ENCODE results near the gene PPM1F.
"Not testable (repeated sequence)": the region's sequence is repeated elsewhere in the genome, so short reads cannot be mapped to it uniquely, and the experiment has no call there.

PPM1F gene

DNA sequence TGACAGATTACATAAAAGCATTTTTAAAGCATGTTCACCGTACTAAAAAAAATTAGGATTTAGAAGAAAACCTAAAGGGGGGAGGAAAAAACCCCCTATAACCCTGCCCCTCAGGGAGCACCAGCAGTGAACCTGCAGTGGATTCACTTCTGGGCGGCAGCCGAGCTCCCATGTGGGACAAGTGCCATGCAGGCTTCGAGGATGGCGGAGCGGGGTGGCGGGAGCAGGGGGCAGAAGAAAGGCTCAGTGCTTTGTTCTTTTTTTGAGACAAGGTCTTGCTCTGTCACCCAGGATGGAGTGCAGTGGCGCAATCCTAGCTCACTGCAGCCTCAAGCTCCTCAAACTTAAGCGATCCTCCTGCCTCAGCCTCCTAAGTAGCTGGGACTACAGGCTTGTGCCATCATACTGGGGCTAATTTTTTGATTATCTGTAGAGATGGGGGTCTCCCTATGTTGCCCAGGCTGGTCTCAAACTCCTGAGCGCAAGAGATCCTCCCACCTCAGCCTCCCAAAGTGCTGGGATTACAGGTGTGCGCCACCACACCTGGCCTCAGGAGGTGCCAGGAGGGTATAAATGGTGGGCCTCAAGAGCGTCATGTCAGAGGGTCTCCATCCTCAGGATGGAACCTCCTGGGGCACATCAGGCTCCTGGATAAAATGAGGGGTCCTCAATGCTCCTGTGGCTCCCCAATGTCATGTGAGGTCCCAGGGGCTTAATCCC lies 34.0 kb downstream of the PPM1F start:
- DNase-seq: no peak

DNA sequence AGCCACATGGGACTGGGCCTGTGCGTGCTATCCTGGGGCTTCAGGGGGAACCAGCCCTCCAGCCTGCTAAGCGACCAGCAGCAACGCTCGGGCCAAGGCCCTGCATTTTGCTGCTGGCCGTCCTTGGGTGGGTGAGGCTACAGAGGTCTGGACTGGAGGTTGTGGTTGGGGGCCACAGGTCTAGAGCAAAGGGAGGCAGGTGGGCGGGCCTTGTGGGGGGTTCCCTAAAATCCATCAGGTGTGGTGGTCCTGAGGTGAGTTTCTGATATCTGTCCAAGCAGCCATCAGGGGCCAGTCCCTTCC lies 34.7 kb downstream of the PPM1F start:
- no peak for DNase-seq

DNA sequence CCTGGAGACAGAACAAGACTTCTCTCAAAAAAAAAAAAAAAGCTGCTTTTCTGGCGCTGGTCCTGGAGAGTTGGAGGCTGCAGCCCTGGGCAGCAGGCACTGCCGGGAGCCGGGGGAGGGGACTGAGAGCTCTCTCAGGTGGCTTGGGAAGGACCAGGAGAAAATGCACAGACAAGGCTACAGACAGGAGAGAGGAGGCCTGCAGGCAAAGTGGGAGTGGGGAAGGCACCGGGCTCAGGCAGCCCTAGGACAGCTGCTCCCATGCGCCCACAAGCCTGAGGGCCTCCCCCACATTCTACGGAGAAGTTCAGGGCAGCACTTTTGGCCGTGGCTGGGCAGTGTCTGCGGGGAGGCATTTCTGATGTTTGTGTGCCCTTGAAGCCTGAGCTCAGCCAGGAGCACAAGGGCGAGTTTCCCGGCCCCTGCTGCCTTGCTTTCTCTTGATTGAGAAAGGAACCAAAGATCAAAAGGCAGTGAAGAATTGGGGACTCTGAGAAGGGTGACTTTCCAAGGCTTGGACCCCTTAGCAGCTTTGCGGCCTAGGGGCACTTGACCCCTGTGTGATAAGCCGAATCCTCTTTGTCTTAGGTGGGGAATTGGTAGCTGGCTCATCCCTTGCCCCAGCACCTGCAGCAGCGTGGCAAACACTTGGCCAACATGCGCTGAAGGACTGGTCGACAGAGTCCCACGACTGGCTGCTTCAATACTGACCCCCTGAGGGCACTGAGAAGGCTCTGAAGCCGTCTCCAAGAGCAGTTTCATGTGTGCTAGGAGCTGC lies 35.3 kb downstream of the PPM1F start:
- DNase-seq: no peak

DNA sequence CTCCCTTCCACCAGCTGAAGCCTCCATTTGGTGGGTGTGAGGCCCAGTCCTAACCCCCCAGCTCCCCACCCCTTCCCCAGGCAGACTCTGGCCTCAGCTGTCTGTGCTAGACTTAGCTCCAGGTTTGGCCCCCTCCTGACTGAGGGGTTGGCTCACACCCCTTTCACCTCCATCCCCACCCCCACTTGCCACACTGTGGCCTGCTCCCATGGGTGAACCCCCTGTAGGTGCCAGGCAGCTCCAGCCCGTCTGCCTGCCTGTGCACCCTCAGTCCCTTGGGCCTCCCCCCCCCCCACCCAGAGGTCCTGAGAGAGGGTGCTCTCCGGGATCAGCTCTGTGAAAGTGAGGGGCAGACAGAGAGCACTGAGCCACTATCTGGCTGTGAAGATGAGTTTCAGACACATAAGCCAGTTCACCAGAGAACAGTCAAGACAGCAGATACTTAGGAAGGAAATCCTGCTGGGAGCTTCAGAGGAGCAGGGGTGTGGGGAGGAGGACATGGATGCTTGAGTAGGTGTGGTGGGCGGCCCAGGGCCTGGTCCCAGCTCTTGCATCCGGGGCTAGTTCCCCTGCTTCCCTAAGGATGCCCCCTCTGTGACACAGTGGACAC lies 36.2 kb downstream of the PPM1F start:
- DNase-seq: no peak

DNA sequence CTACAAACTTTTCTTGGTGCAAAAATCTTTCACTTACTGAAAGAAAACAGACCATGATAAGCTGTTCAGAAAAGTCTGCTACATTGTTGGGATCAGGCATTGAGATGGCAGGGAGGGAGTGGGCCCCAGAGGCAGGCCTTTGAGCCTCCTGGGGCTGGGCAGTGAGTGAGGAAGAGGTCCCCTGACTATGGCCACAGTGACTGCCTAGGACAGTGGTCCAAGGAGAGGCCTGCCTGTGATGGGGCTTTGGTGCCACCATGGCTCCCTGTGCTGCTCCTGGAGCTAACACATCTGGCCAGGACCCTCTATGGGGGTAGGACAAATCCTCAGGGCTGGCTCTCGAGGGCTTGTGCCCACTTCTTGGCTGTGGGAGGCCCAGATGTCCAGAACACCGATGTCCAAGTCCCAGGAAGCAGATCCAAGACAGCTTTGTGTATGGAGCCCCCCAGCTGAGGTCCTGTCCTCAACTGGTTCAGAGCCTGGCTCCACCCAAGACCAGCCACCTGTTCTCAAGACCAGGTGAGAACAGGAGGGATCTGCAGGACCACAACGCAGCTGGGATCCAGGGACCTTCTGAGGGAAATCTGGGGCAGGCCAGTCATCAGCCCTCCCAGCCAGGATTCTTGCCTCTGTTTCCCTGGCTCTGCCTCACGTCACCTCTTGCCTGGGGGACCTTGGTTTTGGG lies 36.9 kb downstream of the PPM1F start:
- DNase-seq: no peak

DNA sequence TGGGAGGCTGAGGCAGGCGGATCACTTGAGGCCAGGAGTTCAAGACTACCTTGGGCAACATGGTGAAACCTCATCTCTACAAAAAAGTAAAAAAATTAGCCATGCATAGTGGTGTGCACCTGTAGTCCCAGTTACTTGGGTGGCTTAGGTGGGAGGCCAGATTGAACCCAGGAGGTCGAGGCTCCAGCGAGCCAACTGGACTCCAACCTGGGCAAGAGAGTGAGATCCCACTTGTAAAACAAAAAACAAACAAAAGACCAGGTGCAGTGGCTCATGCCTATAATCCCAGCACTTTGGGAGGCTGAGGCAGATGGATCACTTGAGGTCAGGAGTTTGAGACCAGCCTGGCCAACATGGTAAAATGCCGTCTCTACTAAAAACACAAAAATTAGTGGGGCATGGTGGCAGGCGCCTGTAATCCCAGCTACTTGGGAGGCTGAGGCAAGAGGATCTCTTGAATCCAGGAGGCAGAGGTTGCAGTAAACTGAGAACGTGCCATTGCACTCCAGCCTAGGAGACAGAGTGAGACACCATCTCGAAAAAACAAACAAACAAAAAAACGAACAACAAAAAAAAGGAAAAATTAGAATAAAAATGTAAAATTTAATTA lies 38.5 kb downstream of the PPM1F start:
- DNase-seq: not testable (repeated sequence)

DNA sequence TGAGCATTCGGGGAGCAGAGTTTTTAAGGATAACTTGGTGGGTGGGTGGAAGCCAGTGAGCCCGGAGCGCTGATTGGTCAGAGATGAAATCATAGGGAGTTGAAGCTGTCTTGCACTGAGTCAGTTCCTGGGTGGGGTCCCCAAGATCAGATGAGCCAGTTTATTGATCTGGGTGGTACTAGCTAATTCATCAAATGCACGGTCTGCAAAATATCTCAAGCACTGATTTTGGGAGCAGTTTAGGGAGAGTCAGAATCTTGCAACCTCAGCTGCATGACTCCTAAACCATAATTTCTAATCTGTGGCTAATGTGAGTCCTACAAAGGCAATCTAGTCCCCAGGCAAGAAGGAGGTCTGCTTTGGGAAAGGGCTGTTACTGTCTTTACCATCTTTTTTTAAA lies 42.3 kb downstream of the PPM1F start:
- DNase-seq: not testable (repeated sequence)

DNA sequence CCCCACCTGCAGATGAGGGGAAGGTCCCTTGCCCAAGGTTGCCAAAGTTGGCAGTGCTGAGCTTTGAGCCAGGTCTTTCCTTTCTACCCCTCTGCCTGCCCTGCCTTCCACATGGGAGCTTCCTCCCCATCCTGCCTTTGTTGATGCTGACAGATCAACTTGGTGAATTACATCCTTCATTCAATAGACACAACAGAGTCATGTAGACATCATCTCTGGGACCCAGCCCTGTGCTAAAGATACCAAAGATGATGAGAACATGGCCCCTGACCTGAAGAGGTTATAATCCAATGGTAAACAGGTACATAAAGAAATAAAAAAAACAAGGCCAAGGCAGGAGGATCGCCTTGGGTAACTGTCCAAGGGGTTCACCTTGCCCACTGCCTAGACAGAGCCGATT lies 42.8 kb downstream of the PPM1F start:
- no peak for DNase-seq

DNA sequence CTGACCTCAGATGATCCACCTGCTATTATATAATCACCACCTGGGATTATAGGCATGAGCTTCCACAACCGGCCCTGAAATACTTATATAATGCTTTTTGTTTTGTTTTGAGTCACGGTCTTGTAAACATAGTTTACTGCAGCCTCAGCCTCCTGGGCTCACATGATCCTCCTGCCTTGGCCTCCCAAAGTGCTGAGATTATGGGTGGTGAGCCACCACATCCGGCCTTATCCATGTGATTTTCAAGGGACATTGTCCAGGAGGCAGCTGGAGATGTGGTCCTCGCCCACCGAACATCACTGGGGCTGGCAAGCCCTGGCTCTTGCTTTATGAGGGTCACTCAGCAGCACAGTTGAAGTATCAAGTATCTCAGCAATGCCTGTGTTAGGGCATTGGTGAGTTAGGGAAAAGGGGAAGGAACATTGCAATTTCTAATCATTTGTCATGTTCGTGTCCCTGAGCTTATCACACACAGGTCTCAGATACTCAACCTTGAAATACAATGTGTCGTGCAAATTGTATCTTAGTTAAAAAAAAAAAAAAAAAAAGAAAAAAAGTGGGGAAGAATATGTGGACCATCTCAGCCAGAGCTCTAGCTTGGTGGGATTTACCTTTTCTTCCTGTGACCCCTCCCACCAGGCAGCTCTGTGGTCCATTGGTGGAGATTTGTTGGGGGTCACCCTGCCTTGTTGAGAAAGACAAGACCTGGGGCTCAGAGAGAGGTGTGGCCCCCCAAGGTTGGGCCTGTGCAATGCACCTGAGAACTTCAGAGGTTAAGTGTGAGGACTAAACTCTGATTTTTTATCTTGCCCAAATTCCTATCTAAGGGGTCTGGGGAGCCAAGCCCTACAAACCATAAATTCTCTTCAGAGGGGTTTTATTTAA lies 44.8 kb downstream of the PPM1F start:
- DNase-seq: no peak

DNA sequence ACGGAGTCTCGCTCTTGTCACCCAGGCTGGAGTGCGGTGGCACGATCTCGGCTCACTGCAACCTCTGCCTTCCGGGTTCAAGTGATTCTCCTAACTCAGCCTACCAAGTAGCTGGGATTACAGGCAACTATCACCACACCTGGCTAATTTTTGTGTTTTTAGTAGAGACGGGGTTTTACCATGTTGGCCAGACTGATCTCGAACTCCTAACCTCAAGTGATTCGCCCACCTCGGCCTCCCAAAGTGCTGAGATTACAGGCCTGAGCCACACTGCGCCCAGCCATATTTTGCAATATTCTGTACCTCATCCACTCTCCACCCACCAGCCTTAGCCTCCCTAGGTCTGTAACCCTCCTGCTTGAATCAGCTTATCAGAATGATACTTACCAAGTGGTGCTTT lies 47.4 kb downstream of the PPM1F start:
- not testable (repeated sequence) for DNase-seq

DNA sequence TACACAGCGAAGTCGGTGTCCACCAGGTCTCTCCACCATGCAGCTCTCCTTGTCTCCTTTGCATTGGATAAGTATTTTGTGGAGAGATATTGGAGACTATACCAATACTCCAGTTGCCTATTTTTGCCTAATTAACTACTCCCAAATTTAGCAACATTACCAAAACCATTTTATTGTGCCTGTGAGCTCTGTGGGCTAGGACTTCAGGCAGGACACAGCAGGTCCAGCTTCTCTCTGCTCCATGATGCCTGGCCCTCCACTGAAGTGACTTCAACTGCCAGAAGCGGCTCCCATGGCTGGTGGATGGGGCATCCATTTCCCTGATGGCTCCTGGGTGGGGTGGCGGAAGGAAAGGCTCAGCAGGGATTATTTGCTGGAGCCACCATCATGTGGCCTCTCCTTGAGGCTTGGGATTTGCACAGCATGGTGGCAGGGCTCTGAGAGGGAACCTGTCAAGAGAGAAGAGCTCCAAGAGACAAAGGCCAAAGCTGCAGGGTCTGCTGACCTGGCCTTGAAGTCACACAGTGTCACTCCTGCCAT lies 48.3 kb downstream of the PPM1F start:
- DNase-seq: no peak

DNA sequence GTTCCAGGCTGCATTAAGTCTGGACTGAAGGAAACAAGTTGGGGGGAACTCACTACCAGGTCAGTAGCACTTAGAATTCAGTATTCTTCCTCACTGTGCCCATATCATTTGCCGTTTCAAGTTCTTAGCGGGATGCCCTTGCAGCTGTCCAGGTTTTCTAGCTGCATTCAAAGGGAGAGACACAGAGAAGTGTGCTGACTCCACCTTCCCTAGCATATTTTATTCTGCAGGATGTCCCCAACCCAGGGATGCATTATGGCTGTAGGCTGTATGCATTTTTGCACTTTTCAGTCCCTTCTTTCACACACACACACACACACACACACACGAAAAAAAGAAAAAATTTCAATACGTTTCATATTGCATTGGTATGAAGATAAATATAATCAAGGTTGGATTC lies 49.4 kb downstream of the PPM1F start:
- DNase-seq: no peak

DNA sequence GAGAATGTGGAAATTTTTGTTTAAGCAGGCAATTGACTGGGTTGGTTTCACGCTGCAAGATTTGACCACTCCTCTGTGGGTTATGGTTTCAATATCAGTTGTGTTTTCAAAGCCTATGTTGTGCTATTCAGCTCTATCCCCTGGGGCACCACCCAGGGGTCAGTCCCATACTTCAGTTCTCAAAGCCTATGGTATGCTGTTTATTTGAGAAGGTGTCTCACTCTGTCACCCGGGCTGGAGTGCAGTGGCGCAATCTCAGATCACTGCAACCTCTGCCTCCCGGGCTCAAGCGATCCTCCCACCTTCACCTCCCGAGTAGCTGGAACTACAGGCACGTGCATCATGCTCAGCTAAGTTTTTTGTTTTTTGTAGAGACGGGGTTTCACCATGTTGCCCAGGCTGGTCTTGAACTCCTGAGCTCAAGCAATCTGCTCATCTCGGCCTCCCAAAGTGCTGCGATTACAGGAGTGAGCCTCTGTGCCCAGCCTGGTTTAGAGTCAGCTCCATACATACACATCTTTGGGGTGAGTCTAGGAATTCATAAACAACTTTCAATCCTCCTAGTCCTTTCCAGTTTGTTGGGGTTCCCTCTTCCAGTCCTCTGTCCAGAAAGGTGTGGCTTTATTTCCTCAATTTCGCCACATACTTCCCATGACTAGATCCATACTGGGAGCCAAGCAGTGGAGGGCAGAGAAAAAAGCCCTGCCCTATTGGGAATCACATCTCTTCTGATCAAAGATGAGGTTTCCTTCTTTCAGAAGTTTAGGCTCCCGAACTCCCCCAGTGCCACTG lies 50.2 kb downstream of the PPM1F start:
- no peak for DNase-seq

DNA sequence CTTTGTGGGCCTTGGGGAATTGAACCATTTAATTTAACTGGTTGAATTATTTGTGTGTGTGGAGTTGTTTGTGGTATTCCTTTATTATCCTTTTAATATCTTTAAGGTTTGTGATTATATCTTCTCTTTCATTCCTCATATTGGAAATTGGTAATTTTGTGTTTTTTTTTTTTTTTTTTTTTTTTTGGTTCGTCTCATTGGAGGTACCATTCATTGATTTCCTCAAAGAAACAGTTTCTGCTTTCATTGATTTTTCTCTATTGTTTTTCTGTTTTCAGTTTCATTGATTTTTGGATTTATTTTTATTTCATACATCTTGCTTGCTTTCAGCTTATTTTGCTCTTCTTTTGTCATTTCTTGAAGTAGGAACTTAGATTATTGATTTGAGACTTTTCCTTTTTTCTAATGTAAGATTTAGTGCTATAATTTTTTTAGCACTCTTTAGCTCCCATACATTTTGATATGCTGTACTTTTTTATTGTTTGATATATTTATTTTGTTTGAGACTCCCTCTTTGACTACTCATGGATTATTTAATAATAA lies 54.2 kb downstream of the PPM1F start:
- no peak for DNase-seq

DNA sequence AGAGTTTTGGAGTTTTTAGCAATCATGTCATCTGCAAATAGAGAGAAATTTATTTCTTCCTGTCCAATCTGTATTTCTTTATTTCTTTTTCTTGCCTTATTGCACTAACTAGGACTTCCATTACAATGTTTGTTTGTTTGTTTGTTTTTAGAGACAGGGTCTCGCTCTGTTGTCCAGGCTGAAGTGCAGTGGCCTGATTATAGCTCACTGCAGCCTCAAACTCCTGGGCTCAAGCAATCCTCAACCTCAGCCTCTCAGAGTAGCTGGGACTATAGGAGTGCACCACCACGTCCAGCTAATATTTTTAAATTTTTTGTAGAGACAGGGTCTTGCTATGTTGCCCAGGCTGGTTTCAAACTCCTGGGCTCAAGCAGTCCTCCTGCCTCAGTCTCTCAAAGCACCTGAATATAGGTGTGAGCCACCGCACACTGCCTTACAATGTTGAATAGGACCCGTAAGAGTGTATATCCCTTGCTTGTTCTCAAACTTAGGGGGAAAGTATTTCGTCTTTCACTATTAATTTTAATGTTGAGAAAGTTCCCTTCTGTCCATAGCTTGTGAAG lies 55.6 kb downstream of the PPM1F start:
- no peak for DNase-seq

DNA sequence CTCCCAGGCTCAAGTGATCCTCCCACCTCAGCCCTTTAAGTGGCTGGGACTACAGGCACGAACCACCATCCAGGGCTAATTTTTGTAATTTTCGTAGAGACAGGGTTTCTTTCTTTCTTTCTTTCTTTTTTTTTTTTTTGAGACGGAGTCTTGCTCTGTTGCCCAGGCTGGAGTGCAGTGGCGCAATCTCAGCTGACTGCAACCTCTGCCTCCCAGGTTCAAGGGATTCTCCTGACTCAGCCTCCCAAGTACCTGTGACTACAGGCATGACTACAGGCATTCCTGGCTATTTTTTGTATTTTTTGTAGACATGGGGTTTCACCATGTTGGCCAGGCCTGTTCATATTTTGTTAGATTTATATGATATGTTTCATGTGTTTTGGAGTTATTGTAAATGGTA lies 56.4 kb downstream of the PPM1F start:
- DNase-seq: not testable (repeated sequence)

DNA sequence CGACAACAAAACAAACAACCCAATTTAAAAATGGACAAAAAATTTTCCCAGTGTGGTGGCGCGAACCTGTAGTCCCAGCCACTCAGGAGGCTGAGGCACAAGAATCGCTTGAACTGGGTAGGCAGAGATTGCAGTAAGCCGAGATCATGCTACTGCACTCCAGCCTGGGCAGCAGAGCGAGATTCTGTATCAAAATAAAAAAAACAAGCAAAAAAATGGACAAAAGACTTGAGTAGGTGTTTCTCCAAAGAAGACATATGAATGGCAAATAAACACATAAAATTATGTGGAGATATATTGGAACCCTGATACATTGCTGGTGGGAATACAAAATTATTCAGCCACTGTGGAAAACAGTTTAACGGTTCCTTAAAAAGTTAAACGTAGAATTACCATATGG lies 57.8 kb downstream of the PPM1F start:
- DNase-seq: no peak

DNA sequence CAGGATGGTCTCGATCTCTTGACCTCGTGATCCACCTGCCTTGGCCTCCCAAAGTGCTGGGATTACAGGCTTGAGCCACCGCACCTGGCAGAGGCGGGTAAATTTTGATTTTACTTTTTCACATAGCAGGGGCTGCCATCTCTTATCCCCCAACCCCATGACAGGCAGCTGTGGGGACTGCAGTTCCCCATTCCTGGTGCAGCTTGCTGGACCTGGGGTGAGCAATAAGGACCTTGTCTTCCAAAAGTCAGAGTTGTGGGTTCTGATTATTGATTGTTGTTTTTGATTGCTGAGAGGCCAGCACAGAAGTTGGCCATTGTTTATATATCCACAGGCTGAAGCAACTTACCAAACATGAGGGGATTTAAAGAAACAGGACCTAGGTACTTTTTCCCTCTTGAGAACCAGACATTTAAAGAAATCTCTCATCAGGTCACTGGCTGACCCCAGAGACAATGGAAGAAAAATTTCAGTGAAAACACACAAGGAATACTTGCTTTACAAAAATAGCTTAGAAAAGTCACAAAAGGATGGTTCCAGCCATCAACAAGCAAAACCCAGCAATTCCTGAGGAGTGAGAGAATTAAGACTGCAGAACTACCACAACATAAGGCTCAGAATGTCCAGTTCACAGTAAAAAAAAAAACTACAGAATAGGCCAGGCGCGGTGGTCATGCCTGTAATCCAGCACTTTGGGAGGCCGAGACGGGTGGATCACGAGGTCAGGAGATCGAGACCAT lies 63.2 kb downstream of the PPM1F start:
- DNase-seq: no peak

DNA sequence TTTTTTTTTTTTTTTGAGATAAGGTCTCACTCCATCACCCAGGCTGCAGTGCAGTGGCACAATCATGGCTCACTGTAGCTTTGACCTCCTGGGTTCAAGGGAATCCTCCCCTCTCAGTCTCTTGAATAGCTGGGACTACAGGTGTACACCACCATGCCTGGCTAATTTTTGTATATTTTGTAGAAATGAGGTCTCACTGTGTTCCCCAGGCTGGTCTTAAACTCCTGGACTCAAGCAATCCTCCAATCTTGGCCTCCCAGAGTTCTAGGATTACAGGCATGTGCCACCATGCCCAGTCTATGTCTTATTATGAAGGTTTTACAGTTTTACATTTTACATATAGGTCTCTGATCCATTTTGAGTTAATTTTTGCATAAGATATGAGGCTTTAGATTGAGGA lies 64.8 kb downstream of the PPM1F start:
- DNase-seq: no peak

DNA sequence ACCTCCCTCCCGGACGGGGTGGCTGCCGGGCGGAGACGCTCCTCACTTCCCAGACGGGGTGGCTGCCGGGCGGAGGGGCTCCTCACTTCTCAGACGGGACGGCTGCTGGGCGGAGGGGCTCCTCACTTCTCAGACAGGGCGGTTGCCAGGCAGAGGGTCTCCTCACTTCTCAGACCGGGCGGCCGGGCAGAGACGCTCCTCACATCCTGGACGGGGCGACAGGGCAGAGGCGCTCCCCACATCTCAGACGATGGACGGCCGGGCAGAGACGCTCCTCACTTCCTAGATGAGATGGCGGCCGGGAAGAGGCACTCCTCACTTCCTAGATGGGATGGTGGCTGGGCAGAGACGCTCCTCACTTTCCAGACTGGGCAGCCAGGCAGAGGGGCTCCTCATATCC lies 68.7 kb downstream of the PPM1F start:
- DNase-seq: not testable (repeated sequence)

Data from CD4-positive, alpha-beta T cell treated with Interleukin-1 beta for 1 hour (primary cell).